DMS 273 (cell line): Measurements from ENCODE around the gene CCDC197.

Source experiments
- DNase-seq: peaks from one replicate; lab custom pipeline; 2025; ENCODE audit not compliant: unreplicated experiment; lab: John Stamatoyannopoulos, UW

Gene CCDC197

GRCh38 chr14:93977171-93977570 lies 19.9 kb upstream of the CCDC197 start:
- DNase-seq, result no peak

DNA sequence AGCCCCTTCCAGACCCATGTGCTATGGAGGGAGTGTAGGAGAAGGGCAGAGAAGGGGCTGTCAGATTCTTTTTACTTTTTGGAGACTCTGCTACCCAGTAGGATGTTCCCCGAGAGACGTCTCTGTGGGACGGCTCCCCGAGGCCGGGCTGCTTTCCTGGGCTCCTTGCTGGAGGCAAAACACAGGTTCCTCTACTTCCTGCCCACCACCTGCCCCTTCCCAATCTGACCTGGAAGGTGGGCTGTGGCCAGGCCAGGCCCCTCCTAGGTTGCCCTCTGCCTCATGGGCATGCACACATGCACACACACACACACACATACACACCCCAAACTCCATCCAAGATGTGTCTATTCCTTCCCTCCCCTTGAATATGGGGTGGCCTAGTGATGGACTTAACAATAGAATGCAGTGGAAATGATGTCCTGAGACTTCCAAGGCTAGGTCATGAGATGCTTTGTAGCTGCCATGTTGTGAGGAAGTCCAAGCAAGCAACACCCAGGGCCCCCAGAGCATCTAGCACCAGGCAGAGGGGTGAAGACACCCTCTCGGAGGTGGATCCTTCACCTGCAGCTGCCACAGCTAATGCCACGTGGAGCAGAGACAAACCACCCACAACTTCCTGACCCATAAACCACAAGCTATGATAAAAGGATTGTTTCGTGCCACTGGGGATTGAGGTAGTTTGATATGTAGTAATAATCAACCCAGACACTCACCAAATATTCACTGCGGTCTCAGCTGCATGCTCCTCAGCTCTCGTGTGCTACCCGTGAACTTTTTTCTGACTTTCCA lies 19.1 kb upstream of the CCDC197 start:
- no peak for DNase-seq

DNA sequence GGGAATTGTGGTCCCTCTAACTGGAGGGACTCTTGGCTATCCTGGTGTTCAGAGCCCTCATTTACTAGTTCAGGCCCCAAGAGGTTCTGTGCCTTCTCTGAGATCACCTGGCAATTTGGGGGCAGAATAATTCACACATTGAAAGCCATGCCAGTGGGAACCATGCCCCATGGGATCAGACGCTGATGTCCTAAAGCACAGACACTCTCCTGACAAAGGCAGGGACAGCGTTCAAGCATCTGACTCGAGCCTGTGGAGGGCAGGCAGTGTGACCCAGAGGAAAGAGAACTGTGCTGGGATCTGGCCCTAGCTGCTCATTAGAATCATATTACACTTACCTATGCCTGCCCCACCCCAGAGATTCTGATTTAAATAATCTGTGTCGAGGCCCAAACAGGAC lies 18.4 kb upstream of the CCDC197 start:
- DNase-seq, result no peak

GRCh38 chr14:93980456-93981201 lies 16.5 kb upstream of the CCDC197 start:
- no peak for DNase-seq

- no peak for DNase-seq
Measured at GRCh38 chr14:93981316-93982229, 15.5 kb upstream of the CCDC197 start.

DNA sequence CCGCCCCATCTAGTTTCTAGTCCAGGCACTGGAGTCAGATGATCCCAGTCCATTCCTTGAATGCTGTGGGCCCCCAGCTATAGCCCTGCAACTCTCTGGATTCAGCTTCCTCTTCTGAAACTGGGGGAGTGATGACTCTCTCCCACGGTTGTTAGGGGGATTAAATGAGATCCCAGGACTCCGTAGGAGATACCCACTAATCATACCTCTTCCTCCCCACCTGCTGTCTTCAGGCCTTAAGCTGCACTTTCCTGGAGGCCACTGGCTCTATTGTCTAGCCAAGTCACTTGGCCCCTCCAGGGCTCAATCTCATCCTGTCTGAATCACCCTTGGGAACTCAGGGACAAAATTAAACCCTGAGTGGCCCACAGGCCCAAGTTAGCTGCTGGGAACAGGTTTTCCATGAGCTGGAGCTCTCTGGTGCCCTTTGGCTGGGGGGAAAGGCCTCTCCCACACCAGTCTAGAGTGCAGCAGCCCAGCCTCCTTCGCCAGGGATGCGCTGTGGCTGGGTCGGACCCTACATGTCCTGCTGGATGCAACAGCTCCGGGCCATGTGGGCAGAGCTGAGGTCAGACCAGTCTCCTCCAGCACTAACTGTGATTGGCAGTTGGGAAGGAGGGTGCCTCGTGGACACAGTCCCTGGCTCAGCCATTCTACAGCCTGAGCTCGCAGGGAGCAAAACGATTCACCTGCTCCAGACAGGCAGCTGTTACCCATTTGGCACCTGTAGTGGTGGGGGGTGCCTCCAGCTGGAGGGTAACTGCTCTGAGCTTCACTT lies 14.7 kb upstream of the CCDC197 start:
- no peak for DNase-seq

DNA sequence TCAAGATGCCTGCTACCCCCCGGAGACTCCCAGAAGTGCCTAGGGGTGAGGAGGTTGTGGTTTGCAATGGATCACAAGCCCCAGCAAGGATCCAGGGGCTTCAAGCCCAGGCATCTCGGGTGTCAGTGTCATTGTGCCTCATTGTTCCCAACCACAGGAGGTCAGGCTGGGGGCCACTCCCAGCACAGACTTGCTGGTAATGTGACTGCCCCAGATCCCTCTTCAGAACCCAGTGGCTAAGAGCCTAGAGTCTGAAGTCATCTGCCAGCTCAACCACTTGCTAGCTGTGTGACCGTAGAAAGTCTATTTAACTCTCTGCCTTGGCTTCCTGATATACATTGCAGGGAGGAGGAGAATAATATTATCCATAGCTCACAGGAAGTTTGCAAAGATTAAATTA lies 13.0 kb upstream of the CCDC197 start:
- no peak for DNase-seq

- peak; percentile 61 for DNase-seq
Measured at GRCh38 chr14:93984987-93985410, 12.1 kb upstream of the CCDC197 start.

DNA sequence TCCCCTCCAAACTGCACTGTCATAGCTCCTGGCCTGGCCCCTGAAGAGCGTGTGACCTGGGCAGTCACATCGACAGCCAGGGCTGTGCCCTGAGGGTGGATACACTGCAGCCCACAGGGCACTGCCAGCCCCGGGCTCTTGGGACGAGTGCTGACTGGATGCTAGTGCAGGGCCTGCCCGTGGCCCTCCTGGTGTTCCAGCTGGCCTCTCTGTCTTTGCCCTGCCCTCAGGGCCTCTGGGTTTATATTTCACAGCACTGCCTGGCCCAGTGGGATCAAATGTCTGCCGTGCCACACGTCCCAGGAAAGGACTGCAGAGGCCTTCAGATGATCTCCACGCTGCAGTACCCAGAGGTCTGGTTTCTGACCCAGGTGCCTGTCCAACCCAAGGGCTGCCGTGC lies 10.1 kb upstream of the CCDC197 start:
- peak; percentile 59 for DNase-seq

GRCh38 chr14:93987376-93987775 lies 9.7 kb upstream of the CCDC197 start:
- DNase-seq, result no peak

DNA sequence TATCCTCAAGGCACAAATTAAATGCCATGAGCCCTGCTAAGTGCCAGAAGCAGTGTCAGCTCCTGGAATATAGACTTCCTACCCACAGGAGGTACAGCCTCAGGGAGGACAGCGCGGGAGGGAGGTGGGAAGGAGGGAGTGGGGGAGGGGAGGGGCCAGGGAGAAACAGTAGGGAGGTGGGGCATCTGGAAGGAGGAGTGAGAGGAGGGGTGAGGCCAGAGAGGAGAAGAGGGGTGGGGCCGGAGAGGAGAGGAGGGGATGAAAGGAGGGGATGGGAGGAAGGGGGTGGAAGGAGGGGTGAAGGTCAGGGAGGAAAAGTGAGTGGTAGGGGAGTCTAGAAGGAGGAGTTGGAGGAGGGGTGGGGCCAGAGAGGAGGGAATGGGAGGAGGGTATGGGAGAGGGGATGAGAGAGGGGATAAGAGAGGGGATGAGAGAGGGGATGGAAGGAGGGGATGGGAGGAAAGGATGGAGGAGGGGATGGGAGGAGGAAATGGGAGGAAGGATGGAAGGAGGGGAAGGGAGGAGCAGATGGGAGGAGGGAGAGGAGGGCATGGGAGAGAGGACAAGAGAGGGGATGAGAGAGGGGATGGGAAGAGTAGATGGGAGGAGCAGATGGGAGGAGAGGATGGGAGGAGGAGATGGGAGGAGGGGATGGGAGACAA lies 9.2 kb upstream of the CCDC197 start:
- DNase-seq, result no peak

GRCh38 chr14:93989939-93990338 lies 7.2 kb upstream of the CCDC197 start:
- no peak for DNase-seq

- DNase-seq, result no peak
Measured at GRCh38 chr14:93991212-93991611, 5.9 kb upstream of the CCDC197 start.

DNA sequence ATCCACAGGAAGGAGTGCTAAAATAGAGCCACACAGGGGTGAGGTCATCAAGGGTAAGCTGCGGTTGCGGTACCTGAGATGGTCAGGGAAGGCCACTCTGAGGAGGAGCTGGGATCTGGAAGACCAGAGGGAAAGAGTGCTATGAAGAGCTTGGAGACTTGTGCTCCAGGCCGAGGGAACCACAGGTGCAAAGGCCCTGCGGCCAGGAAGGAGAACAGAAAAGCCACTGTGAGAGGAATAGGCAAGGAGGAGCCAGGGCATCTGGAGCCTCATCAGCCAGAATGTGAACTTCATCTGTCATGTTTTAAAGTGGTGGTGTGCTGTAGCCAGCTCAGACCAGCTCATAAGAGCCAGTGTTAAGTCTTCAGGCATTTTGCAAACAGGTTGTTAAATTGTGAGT lies 5.5 kb upstream of the CCDC197 start:
- DNase-seq, result no peak

DNA sequence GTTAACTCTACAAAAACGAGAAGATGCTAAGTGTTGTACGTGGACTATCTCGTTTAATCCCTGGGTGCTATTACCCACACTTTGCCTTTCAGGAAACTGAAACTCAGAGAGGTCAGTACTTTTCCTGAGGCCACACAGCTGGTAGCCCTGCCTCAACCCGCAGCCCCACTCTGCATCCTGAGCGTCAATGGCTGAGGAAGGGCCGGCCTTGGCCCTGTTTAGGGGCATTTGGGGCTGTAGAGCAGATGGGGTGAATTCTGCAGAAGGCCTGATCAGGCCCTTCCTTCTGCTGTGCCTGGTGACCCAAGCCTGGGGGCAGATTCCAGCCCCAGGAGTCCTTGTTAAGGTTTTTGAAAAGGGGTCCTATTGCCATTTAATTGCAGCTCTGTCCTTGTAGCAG lies 3.7 kb upstream of the CCDC197 start:
- DNase-seq, result no peak

DNA sequence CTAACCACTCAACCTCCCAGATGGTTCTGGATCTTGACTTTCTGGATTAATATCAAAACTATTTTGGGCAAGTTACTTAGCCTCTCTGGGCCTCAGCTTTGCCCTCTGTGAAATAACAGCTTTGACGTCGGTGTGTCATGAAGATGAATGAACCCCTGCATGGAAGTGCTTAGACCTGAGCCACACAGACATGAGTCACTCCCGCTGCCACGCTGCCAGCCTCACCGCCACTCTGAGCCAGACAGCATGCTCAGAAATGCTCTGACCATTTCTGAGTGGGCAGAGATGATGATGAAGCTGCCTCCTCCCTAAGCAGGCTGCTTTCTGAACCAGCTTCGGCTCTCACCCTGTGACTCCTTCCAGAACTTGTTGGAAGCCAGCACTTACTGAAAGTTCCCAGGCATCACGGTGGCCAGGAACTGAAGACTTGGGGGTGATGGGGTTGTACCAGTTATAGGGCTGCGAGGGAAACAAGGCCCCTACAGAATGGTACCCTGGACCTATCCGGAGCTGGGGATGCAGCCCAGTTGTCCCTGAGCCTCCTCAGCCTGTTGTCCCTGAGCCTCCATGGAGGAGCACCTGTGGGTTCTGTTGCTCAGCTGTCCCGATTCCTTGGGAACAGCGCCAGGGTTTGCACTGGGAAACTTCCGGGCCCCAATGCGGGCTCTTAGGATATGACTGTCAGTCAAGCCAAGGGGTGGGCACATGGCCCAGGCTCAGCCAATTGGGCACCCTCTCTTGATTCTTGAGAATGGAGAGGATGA lies 2.0 kb upstream of the CCDC197 start:
- DNase-seq, result peak; percentile 62

GRCh38 chr14:93996130-93996695 lies 888 bp upstream of the CCDC197 start:
- no peak for DNase-seq

- no peak for DNase-seq
Measured at GRCh38 chr14:93997916-93998870, 1.1 kb downstream of the CCDC197 start.
